ENCODE results near the gene INPP5B. TPM values are rescaled to one million over a fixed set of nuclear protein-coding genes. Genes with fewer than 3 reads are reported as not detected.

Gene INPP5B
- 143 and 150 TPM in 2 replicates for total RNA-seq (2011; cell fraction: chromatin; rRNA removed; ENCODE audit: low replicate concordance)
- 71.7 and 79.2 TPM in 2 replicates for total RNA-seq (2011; cell fraction: nucleolus; rRNA removed)
- 90.1 and 108 TPM in 2 replicates for total RNA-seq (2011; cell fraction: nucleoplasm; rRNA removed)
- total RNA-seq (2014; rRNA removed) (25.2 and 33.7 TPM in 2 replicates), total RNA-seq (2014; rRNA removed; fragmentation: Illumina TruSeq; extraction: Trizol) (26.3 and 27.9 TPM in 2 replicates), total RNA-seq (2015; rRNA removed; fragmentation: Illumina TruSeq; extraction: Trizol) (22.2 and 23.6 TPM in 2 replicates), total RNA-seq (2021) (27.8 and 28.7 TPM in 2 replicates), polyA plus RNA-seq (2011; rRNA removed) (20.9 and 27.8 TPM in 2 replicates), polyA plus RNA-seq (2014; fragmentation: Illumina TruSeq; extraction: Trizol) (19.7 and 19.8 TPM in 2 replicates), polyA plus RNA-seq (2014; fragmentation: Nextera tagmentation; extraction: Ambion mirVana) (10 to 100 TPM; 14.1 to 16.5 TPM), polyA plus RNA-seq (2014; rRNA removed) (18.5 and 20.9 TPM in 2 replicates), polyA minus RNA-seq (2011; rRNA and poly(A)+ RNA removed) (43.4 and 44.7 TPM in 2 replicates), Bru-seq, nascent RNA (percentile 74 among the genes with signal in this experiment), BruChase-seq, experiment 1, labeled RNA remaining after a 2-hour chase (percentile 80 among the genes with signal in this experiment), BruChase-seq, experiment 2, labeled RNA remaining after a 6-hour chase (percentile 78 among the genes with signal in this experiment)
- polyA plus RNA-seq (2011; cell fraction: cytosol; rRNA removed) = 13.6 and 20.1 TPM in 2 replicates
- 33.3 and 37.6 TPM in 2 replicates for polyA plus RNA-seq (2011; cell fraction: nucleus; rRNA removed)
- polyA plus RNA-seq (2012) = 10.8 and 18.4 TPM in 2 replicates
- 23.4 and 25.6 TPM in 2 replicates for polyA minus RNA-seq (2011; cell fraction: cytosol; rRNA and poly(A)+ RNA removed)
- 26.3 and 44.0 TPM in 2 replicates for polyA minus RNA-seq (2011; cell fraction: nucleus; rRNA and poly(A)+ RNA removed)
- long read RNA-seq, experiment 1, transcript INPP5B-203 (24 exons, 3,060 nt) = minor isoform, 6 of 56 reads
- long read RNA-seq, experiment 1, transcript INPP5B-205 (18 exons, 3,905 nt) = major isoform, 19 of 56 reads
- long read RNA-seq, experiment 1, partial matches to known transcripts = 1 of 56 reads
- long read RNA-seq, experiment 1, other reads (novel, unspliced or antisense) = 30 of 56 reads
- long read RNA-seq, experiment 2, partial matches to known transcripts = 1 of 11 reads
- long read RNA-seq, experiment 2, other reads (novel, unspliced or antisense) = 7 of 11 reads
- long read RNA-seq, experiment 3, partial matches to known transcripts = 1 of 9 reads
- long read RNA-seq, experiment 3, other reads (novel, unspliced or antisense) = 3 of 9 reads

DNA sequence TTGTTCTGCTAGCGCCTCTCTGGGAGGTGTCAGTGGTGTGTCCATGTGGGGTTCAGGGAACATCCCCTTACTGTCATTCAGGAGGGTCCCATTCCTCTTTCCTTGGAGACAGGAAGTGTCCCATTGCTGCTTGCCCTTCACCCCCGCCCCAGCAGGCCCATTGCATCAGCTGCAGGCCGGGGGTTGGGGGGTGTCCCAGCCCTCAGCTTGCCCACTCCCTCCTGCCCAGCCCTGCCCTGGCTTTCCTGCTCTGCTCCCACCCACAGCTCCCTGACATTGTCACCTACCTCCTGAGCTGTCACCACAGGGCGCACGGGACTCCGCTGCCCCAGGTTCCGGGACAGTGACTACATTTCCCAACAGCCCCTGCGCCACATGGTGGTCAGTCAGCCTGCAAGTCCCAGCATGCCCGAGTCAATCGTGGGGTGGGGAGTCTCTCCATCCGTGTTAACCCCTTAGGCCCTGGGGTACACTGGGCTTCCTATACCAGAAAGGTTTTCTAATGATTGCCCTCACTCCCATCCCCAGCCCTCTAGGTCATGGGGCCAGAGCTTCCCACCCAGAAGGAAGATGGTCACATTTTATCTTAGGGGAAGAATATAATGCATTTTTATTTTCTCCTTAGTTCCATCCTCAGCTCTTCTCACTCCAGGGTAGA, at the start of gene INPP5B:
TSS of gene INPP5B (minus strand) at position 351 of the 658 bp plus-strand sequence. CDS start 745 bp downstream, outside the sequence.
- Histone ChIP-seq H3K4me1 (replicated peaks in 1 of 2; ENCODE audit: control insufficient read depth in 2 of 2, insufficient read depth in 2 of 2, low read length in 2 of 2) (peaks cover 15 to 29% of the 10 kb centered on the region in 2 experiments; a peak in 4 of 5 replicates), H3K36me3 (ENCODE audit: control insufficient read depth, insufficient read depth, low read length) (peaks cover 9% of the 10 kb centered on the region; the same call in 1 of the 3 replicates), H3K27me3 (ENCODE audit: control insufficient read depth in 2 of 2, insufficient read depth in 2 of 2, low read length in 2 of 2) (no peaks in the 10 kb centered on the region), H3K9me1 (ENCODE audit: control insufficient read depth, insufficient read depth, low read length) (no peaks in the 10 kb centered on the region), H3K79me2 (ENCODE audit: control insufficient read depth, insufficient read depth, low read length) (peaks cover 7% of the 10 kb centered on the region; the same call in 2 of the 3 replicates), H2AFZ (ENCODE audit: low read depth, low read length) (peak within 1 kb of the TSS; percentile 92), H3K4me3 (peak within 1 kb of the TSS; percentile 61), H3K27ac (ENCODE audit: extremely low read depth, low read depth, low read length) (peak within 1 kb of the TSS; percentile 89), H3K9ac (ENCODE audit: insufficient read depth in 1 of 2, low read depth in 2 of 2, low read length in 2 of 2) (peak within 1 kb of the TSS; percentile 88 to 93), H4K20me1 (replicated peaks; ENCODE audit: control insufficient read depth, insufficient read depth, low read length) (no peaks in the 10 kb centered on the region), H3K4me2 (ENCODE audit: insufficient read depth, low read length) (peak within 1 kb of the TSS; percentile 96), H3K9me3 (replicated peaks; ENCODE audit: control insufficient read depth, insufficient read depth, low read depth, low read length) (no peaks in the 10 kb centered on the region)
- 0% methylated on average over 11 of the region's 11 CpGs for WGBS (ENCODE audit: insufficient coverage, low coverage, missing lambda C conversion rate)
- in situ Hi-C loops (cut with MboI) (no loop called here), intact Hi-C loops (cut with micrococcal nuclease) (no loop called here)
- DNase-seq (ENCODE audit: extremely low read depth in 1 of 4, low spot score in 3 of 4) = peak; percentile 90 to 97 (median 94)
- BruUV-seq (replicated peaks) = no TSS peak
- POLR2A ChIA-PET = interaction anchor here (0.6 to 1.4 kb wide), 10 partner anchors 9 to 1857 kb away, joined by 3 to 5 read pairs (median 3); partner anchors contain the start of genes C1orf122 and YRDC
- CTCF ChIA-PET (ENCODE audit: low intra/inter-chr PET ratio) = no interaction called here
- peak; percentile 97 for ATAC-seq
- FAIRE-seq = peak; percentile 99
- no peak for TF ChIP-seq TSC22D4 (tag; IDR thresholded peaks at IDR 0.05)
- TF ChIP-seq, protein P1, sequence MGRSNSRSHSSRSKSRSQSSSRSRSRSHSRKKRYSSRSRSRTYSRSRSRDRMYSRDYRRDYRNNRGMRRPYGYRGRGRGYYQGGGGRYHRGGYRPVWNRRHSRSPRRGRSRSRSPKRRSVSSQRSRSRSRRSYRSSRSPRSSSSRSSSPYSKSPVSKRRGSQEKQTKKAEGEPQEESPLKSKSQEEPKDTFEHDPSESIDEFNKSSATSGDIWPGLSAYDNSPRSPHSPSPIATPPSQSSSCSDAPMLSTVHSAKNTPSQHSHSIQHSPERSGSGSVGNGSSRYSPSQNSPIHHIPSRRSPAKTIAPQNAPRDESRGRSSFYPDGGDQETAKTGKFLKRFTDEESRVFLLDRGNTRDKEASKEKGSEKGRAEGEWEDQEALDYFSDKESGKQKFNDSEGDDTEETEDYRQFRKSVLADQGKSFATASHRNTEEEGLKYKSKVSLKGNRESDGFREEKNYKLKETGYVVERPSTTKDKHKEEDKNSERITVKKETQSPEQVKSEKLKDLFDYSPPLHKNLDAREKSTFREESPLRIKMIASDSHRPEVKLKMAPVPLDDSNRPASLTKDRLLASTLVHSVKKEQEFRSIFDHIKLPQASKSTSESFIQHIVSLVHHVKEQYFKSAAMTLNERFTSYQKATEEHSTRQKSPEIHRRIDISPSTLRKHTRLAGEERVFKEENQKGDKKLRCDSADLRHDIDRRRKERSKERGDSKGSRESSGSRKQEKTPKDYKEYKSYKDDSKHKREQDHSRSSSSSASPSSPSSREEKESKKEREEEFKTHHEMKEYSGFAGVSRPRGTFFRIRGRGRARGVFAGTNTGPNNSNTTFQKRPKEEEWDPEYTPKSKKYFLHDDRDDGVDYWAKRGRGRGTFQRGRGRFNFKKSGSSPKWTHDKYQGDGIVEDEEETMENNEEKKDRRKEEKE (IDR thresholded peaks at IDR 0.05; ENCODE audit: borderline replicate concordance in 1 of 2, control insufficient read depth in 1 of 2, low read depth in 2 of 2, low read length in 1 of 2) = no peak
- TF ChIP-seq ZNF583 (CRISPR knock-in tag; IDR thresholded peaks at IDR 0.05) = no peak
- TF ChIP-seq ZBTB8A (IDR thresholded peaks at IDR 0.05; ENCODE audit: partially characterized antibody) = no peak
- peak; percentile 65; the same call in 1 of the 2 replicates for TF ChIP-seq GATAD2B (IDR thresholded peaks at IDR 0.05; ENCODE audit: borderline replicate concordance)
- TF ChIP-seq, protein P2, sequence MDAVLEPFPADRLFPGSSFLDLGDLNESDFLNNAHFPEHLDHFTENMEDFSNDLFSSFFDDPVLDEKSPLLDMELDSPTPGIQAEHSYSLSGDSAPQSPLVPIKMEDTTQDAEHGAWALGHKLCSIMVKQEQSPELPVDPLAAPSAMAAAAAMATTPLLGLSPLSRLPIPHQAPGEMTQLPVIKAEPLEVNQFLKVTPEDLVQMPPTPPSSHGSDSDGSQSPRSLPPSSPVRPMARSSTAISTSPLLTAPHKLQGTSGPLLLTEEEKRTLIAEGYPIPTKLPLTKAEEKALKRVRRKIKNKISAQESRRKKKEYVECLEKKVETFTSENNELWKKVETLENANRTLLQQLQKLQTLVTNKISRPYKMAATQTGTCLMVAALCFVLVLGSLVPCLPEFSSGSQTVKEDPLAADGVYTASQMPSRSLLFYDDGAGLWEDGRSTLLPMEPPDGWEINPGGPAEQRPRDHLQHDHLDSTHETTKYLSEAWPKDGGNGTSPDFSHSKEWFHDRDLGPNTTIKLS (IDR thresholded peaks at IDR 0.05; ENCODE audit: borderline replicate concordance, low read depth) = peak; percentile 89
- 0 out of 4 replicates have a peak, but pooled peaks of 1 of the 2 experiments have one; percentile 10 for TF ChIP-seq TRIM24 (IDR thresholded peaks at IDR 0.05)
- TF ChIP-seq ZNF274 (IDR thresholded peaks at IDR 0.05; ENCODE audit: borderline replicate concordance, low read depth, low read length) = no peak
- no peak for TF ChIP-seq C11orf30 (IDR thresholded peaks at IDR 0.05; ENCODE audit: low read depth)
- TF ChIP-seq ZKSCAN8 (CRISPR knock-in tag; IDR thresholded peaks at IDR 0.05) = no peak
- no peak for TF ChIP-seq STAG1 (CRISPR knock-in tag; IDR thresholded peaks at IDR 0.05; ENCODE audit: borderline replicate concordance)
- TF ChIP-seq KAT8 (IDR thresholded peaks at IDR 0.05; ENCODE audit: low read depth) = no peak

Data from K562 (cell line).